Measurements from ENCODE around the gene TLR7.

TLR7 gene

GRCh38 chrX:12887767-12888166 lies 20.9 kb downstream of the TLR7 start:
- no peak overlapping the region for H3K27ac ChIP-seq (ENCODE audit: low read depth in 2 of 2, low read length in 2 of 2)
- H3K4me3 ChIP-seq (ENCODE audit: low read length in 2 of 2): no peak overlapping the region
- H3K9me3 ChIP-seq (ENCODE audit: control insufficient read depth in 2 of 2, low read length in 2 of 2): no peaks in the 10 kb centered on the region
- peaks cover 0 to 5% of the 10 kb centered on the region in 2 donors for H3K4me1 ChIP-seq (ENCODE audit: control insufficient read depth in 2 of 2, insufficient read depth in 2 of 2, low read length in 2 of 2)
- H3K9ac ChIP-seq (ENCODE audit: low read depth in 1 of 2, low read length in 2 of 2): no peak overlapping the region
- no peaks in the 10 kb centered on the region for H3K36me3 ChIP-seq (ENCODE audit: control insufficient read depth in 2 of 2, insufficient read depth in 2 of 2, low read length in 2 of 2)
- H3K27me3 ChIP-seq (ENCODE audit: control insufficient read depth in 2 of 2, insufficient read depth in 2 of 2, low read length in 2 of 2): peaks cover under 1 to 9% of the 10 kb centered on the region in 2 donors

- no peaks in the 10 kb centered on the region for H3K36me3 ChIP-seq (ENCODE audit: control insufficient read depth in 2 of 2, insufficient read depth in 2 of 2, low read length in 2 of 2)
- H3K4me1 ChIP-seq (ENCODE audit: control insufficient read depth in 2 of 2, insufficient read depth in 2 of 2, low read length in 2 of 2): peaks cover 0 to 5% of the 10 kb centered on the region in 2 donors
- H3K9ac ChIP-seq (ENCODE audit: low read depth in 1 of 2, low read length in 2 of 2): no peak overlapping the region
- no peak overlapping the region for H3K27ac ChIP-seq (ENCODE audit: low read depth in 2 of 2, low read length in 2 of 2)
- no peaks in the 10 kb centered on the region for H3K9me3 ChIP-seq (ENCODE audit: control insufficient read depth in 2 of 2, low read length in 2 of 2)
- no peaks in the 10 kb centered on the region for H3K27me3 ChIP-seq (ENCODE audit: control insufficient read depth in 2 of 2, insufficient read depth in 2 of 2, low read length in 2 of 2)
- H3K4me3 ChIP-seq (ENCODE audit: low read length in 2 of 2): no peak overlapping the region
Observed at GRCh38 chrX:12890467-12890866, 23.6 kb downstream of the TLR7 start.

GRCh38 chrX:12891171-12891570 lies 24.3 kb downstream of the TLR7 start:
- Histone ChIP-seq H3K4me3 (ENCODE audit: low read length in 2 of 2) (no peak overlapping the region), H3K27ac (ENCODE audit: low read depth in 2 of 2, low read length in 2 of 2) (peak overlapping the region in 1 of 2 donors; percentile 3), H3K9ac (ENCODE audit: low read depth in 1 of 2, low read length in 2 of 2) (no peak overlapping the region), H3K27me3 (ENCODE audit: control insufficient read depth in 2 of 2, insufficient read depth in 2 of 2, low read length in 2 of 2) (no peaks in the 10 kb centered on the region), H3K36me3 (ENCODE audit: control insufficient read depth in 2 of 2, insufficient read depth in 2 of 2, low read length in 2 of 2) (no peaks in the 10 kb centered on the region), H3K9me3 (ENCODE audit: control insufficient read depth in 2 of 2, low read length in 2 of 2) (no peaks in the 10 kb centered on the region), H3K4me1 (ENCODE audit: control insufficient read depth in 2 of 2, insufficient read depth in 2 of 2, low read length in 2 of 2) (peaks cover 0 to 5% of the 10 kb centered on the region in 2 donors)

GRCh38 chrX:12891915-12892506 lies 25.1 kb downstream of the TLR7 start:
- no peaks in the 10 kb centered on the region for H3K9me3 ChIP-seq (ENCODE audit: control insufficient read depth in 2 of 2, low read length in 2 of 2)
- no peak overlapping the region for H3K27ac ChIP-seq (ENCODE audit: low read depth in 2 of 2, low read length in 2 of 2)
- H3K27me3 ChIP-seq (ENCODE audit: control insufficient read depth in 2 of 2, insufficient read depth in 2 of 2, low read length in 2 of 2): no peaks in the 10 kb centered on the region
- no peak overlapping the region for H3K4me3 ChIP-seq (ENCODE audit: low read length in 2 of 2)
- H3K36me3 ChIP-seq (ENCODE audit: control insufficient read depth in 2 of 2, insufficient read depth in 2 of 2, low read length in 2 of 2): no peaks in the 10 kb centered on the region
- no peak overlapping the region for H3K9ac ChIP-seq (ENCODE audit: low read depth in 1 of 2, low read length in 2 of 2)
- peaks cover 0 to 5% of the 10 kb centered on the region in 2 donors for H3K4me1 ChIP-seq (ENCODE audit: control insufficient read depth in 2 of 2, insufficient read depth in 2 of 2, low read length in 2 of 2)

GRCh38 chrX:12892716-12893115 lies 25.8 kb downstream of the TLR7 start:
- Histone ChIP-seq H3K4me3 (ENCODE audit: low read length in 2 of 2) (no peak overlapping the region), H3K27ac (ENCODE audit: low read depth in 2 of 2, low read length in 2 of 2) (no peak overlapping the region), H3K4me1 (ENCODE audit: control insufficient read depth in 2 of 2, insufficient read depth in 2 of 2, low read length in 2 of 2) (peaks cover 0 to 5% of the 10 kb centered on the region in 2 donors), H3K9ac (ENCODE audit: low read depth in 1 of 2, low read length in 2 of 2) (no peak overlapping the region), H3K36me3 (ENCODE audit: control insufficient read depth in 2 of 2, insufficient read depth in 2 of 2, low read length in 2 of 2) (no peaks in the 10 kb centered on the region), H3K9me3 (ENCODE audit: control insufficient read depth in 2 of 2, low read length in 2 of 2) (no peaks in the 10 kb centered on the region), H3K27me3 (ENCODE audit: control insufficient read depth in 2 of 2, insufficient read depth in 2 of 2, low read length in 2 of 2) (no peaks in the 10 kb centered on the region)

- H3K4me3 ChIP-seq (ENCODE audit: low read length in 2 of 2): no peak overlapping the region
- no peaks in the 10 kb centered on the region for H3K9me3 ChIP-seq (ENCODE audit: control insufficient read depth in 2 of 2, low read length in 2 of 2)
- peaks cover 0 to 5% of the 10 kb centered on the region in 2 donors for H3K4me1 ChIP-seq (ENCODE audit: control insufficient read depth in 2 of 2, insufficient read depth in 2 of 2, low read length in 2 of 2)
- no peaks in the 10 kb centered on the region for H3K36me3 ChIP-seq (ENCODE audit: control insufficient read depth in 2 of 2, insufficient read depth in 2 of 2, low read length in 2 of 2)
- no peak overlapping the region for H3K27ac ChIP-seq (ENCODE audit: low read depth in 2 of 2, low read length in 2 of 2)
- H3K9ac ChIP-seq (ENCODE audit: low read depth in 1 of 2, low read length in 2 of 2): no peak overlapping the region
- H3K27me3 ChIP-seq (ENCODE audit: control insufficient read depth in 2 of 2, insufficient read depth in 2 of 2, low read length in 2 of 2): no peaks in the 10 kb centered on the region
Observed at GRCh38 chrX:12894074-12895030, 27.5 kb downstream of the TLR7 start.

- Histone ChIP-seq H3K9me3 (ENCODE audit: control insufficient read depth in 2 of 2, low read length in 2 of 2) (no peaks in the 10 kb centered on the region), H3K4me3 (ENCODE audit: low read length in 2 of 2) (no peak overlapping the region), H3K27me3 (ENCODE audit: control insufficient read depth in 2 of 2, insufficient read depth in 2 of 2, low read length in 2 of 2) (no peaks in the 10 kb centered on the region), H3K9ac (ENCODE audit: low read depth in 1 of 2, low read length in 2 of 2) (no peak overlapping the region), H3K36me3 (ENCODE audit: control insufficient read depth in 2 of 2, insufficient read depth in 2 of 2, low read length in 2 of 2) (no peaks in the 10 kb centered on the region), H3K4me1 (ENCODE audit: control insufficient read depth in 2 of 2, insufficient read depth in 2 of 2, low read length in 2 of 2) (peaks cover 0 to 5% of the 10 kb centered on the region in 2 donors), H3K27ac (ENCODE audit: low read depth in 2 of 2, low read length in 2 of 2) (no peak overlapping the region)
Observed at GRCh38 chrX:12895866-12896265, 29.0 kb downstream of the TLR7 start.

GRCh38 chrX:12896935-12897334 lies 30.1 kb downstream of the TLR7 start:
- Histone ChIP-seq H3K9ac (ENCODE audit: low read depth in 1 of 2, low read length in 2 of 2) (no peak overlapping the region), H3K9me3 (ENCODE audit: control insufficient read depth in 2 of 2, low read length in 2 of 2) (no peaks in the 10 kb centered on the region), H3K4me1 (ENCODE audit: control insufficient read depth in 2 of 2, insufficient read depth in 2 of 2, low read length in 2 of 2) (no peaks in the 10 kb centered on the region), H3K27ac (ENCODE audit: low read depth in 2 of 2, low read length in 2 of 2) (no peak overlapping the region), H3K36me3 (ENCODE audit: control insufficient read depth in 2 of 2, insufficient read depth in 2 of 2, low read length in 2 of 2) (no peaks in the 10 kb centered on the region), H3K4me3 (ENCODE audit: low read length in 2 of 2) (no peak overlapping the region), H3K27me3 (ENCODE audit: control insufficient read depth in 2 of 2, insufficient read depth in 2 of 2, low read length in 2 of 2) (no peaks in the 10 kb centered on the region)

- Histone ChIP-seq H3K9ac (ENCODE audit: low read depth in 1 of 2, low read length in 2 of 2) (no peak overlapping the region), H3K27ac (ENCODE audit: low read depth in 2 of 2, low read length in 2 of 2) (no peak overlapping the region), H3K27me3 (ENCODE audit: control insufficient read depth in 2 of 2, insufficient read depth in 2 of 2, low read length in 2 of 2) (peaks cover 0 to 6% of the 10 kb centered on the region in 2 donors), H3K4me3 (ENCODE audit: low read length in 2 of 2) (no peak overlapping the region), H3K9me3 (ENCODE audit: control insufficient read depth in 2 of 2, low read length in 2 of 2) (no peaks in the 10 kb centered on the region), H3K36me3 (ENCODE audit: control insufficient read depth in 2 of 2, insufficient read depth in 2 of 2, low read length in 2 of 2) (no peaks in the 10 kb centered on the region), H3K4me1 (ENCODE audit: control insufficient read depth in 2 of 2, insufficient read depth in 2 of 2, low read length in 2 of 2) (no peaks in the 10 kb centered on the region)
Observed at GRCh38 chrX:12898073-12898472, 31.2 kb downstream of the TLR7 start.

GRCh38 chrX:12899506-12899905 lies 32.6 kb downstream of the TLR7 start:
- Histone ChIP-seq H3K27ac (ENCODE audit: low read depth in 2 of 2, low read length in 2 of 2) (no peak overlapping the region), H3K9me3 (ENCODE audit: control insufficient read depth in 2 of 2, low read length in 2 of 2) (no peaks in the 10 kb centered on the region), H3K4me1 (ENCODE audit: control insufficient read depth in 2 of 2, insufficient read depth in 2 of 2, low read length in 2 of 2) (no peaks in the 10 kb centered on the region), H3K27me3 (ENCODE audit: control insufficient read depth in 2 of 2, insufficient read depth in 2 of 2, low read length in 2 of 2) (peaks cover 0 to 9% of the 10 kb centered on the region in 2 donors), H3K9ac (ENCODE audit: low read depth in 1 of 2, low read length in 2 of 2) (no peak overlapping the region), H3K36me3 (ENCODE audit: control insufficient read depth in 2 of 2, insufficient read depth in 2 of 2, low read length in 2 of 2) (no peaks in the 10 kb centered on the region), H3K4me3 (ENCODE audit: low read length in 2 of 2) (no peak overlapping the region)

Measured in mucosa of rectum (tissue), 2 donors.